ENCODE results near the gene TMEM130. TPM values are rescaled to one million over a fixed set of nuclear protein-coding genes. Genes with fewer than 3 reads are reported as not detected.

TMEM130 gene
- polyA plus RNA-seq, 3 donors, result 0.05 TPM; not detected in 2

- Histone ChIP-seq H3K9me3 (replicated peaks in 1 of 2; ENCODE audit: control insufficient read depth in 1 of 2, insufficient read depth in 1 of 2, low read length in 2 of 2) (no peaks in the 10 kb centered on the region), H3K4me2 (replicated peaks; ENCODE audit: extremely low read depth, low read length, poor library complexity, severe bottlenecking) (peak within 1 kb of the TSS; percentile 99), H3K36me3 (replicated peaks in 1 of 2; ENCODE audit: control insufficient read depth in 1 of 2, insufficient read depth in 2 of 2, low read length in 2 of 2) (peaks cover 15 to 29% of the 10 kb centered on the region in 2 donors), H3K9ac (ENCODE audit: insufficient read depth, low read length, poor library complexity, severe bottlenecking) (peak within 1 kb of the TSS; percentile 93), H4K20me1 (ENCODE audit: insufficient read depth, low read length) (peaks cover 11% of the 10 kb centered on the region), H3K4me3 (replicated peaks in 1 of 3; ENCODE audit: low read depth in 2 of 3, low read length in 3 of 3) (peak within 1 kb of the TSS; percentile 88 to 97 (median 89)), H3K27me3 (ENCODE audit: control insufficient read depth in 2 of 2, insufficient read depth in 2 of 2, low read length in 2 of 2) (no peaks in the 10 kb centered on the region), H3K79me2 (ENCODE audit: insufficient read depth, low read length) (peaks cover 29% of the 10 kb centered on the region), H2AFZ (ENCODE audit: insufficient read depth, low read depth, low read length, poor library complexity, severe bottlenecking) (peak within 1 kb of the TSS; percentile 97), H3K4me1 (ENCODE audit: control insufficient read depth in 1 of 2, insufficient read depth in 2 of 2, low read length in 2 of 2) (peaks cover 16 to 22% of the 10 kb centered on the region in 2 donors), H3K27ac (ENCODE audit: low read depth in 1 of 2, low read length in 2 of 2) (peak within 1 kb of the TSS; percentile 29 to 88)
- H3K27ac Mint-ChIP-seq, result peak within 1 kb of the TSS; percentile 18 to 94 (median 81)
- H3K9me3 Mint-ChIP-seq, result no peaks in the 10 kb centered on the region
- peak; percentile 55 to 71 (median 64) for DNase-seq
- peak within 1 kb of the TSS; percentile 91 to 93 for H3K4me3 Mint-ChIP-seq
- 0% methylated on average over 109 of the region's 113 CpGs for WGBS (ENCODE audit: insufficient coverage)
- peaks cover 20 to 29% of the 10 kb centered on the region in 2 donors for H3K36me3 Mint-ChIP-seq
- peaks cover 16% of the 10 kb centered on the region for H3K4me1 Mint-ChIP-seq
- H3K27me3 Mint-ChIP-seq (ENCODE audit: low read depth in 3 of 3), result peaks cover 10 to 16% (median 13%) of the 10 kb centered on the region in 3 donors
- intact Hi-C loops (cut with micrococcal nuclease), result loop anchor here in 1 of 2 donors (10.0 kb wide), 1 partner anchor 446 kb away; the partner anchor contains the start of gene ARPC1A
- TF ChIP-seq CTCF (IDR thresholded peaks at IDR 0.05), result peak; percentile 100
Measured at GRCh38 chr7:98878365-98879197, 8.8 kb upstream of the TMEM130 start, which contains the start of gene TRRAP. TSS of gene TRRAP (plus strand) at chr7:98878532. CDS start at chr7:98881151, 2,619 bp downstream.

GRCh38 chr7:98877692-98878364 lies 8.0 kb upstream of the TMEM130 start:
- H3K4me1 ChIP-seq (ENCODE audit: control insufficient read depth in 1 of 2, insufficient read depth in 2 of 2, low read length in 2 of 2), result peaks cover 16 to 22% of the 10 kb centered on the region in 2 donors
- peaks cover 11% of the 10 kb centered on the region for H4K20me1 ChIP-seq (ENCODE audit: insufficient read depth, low read length)
- H3K9me3 Mint-ChIP-seq, result no peaks in the 10 kb centered on the region
- H2AFZ ChIP-seq (ENCODE audit: insufficient read depth, low read depth, low read length, poor library complexity, severe bottlenecking), result peak overlapping the region; percentile 97
- no peaks in the 10 kb centered on the region for H3K27me3 ChIP-seq (ENCODE audit: control insufficient read depth in 2 of 2, insufficient read depth in 2 of 2, low read length in 2 of 2)
- peak overlapping the region; percentile 53 to 97 (median 88) for H3K4me3 ChIP-seq (replicated peaks in 1 of 3; ENCODE audit: low read depth in 2 of 3, low read length in 3 of 3)
- peak overlapping the region; percentile 93 for H3K9ac ChIP-seq (ENCODE audit: insufficient read depth, low read length, poor library complexity, severe bottlenecking)
- H3K4me2 ChIP-seq (replicated peaks; ENCODE audit: extremely low read depth, low read length, poor library complexity, severe bottlenecking), result peak overlapping the region; percentile 99
- peaks cover 9 to 21% of the 10 kb centered on the region in 2 donors for H3K36me3 ChIP-seq (replicated peaks in 1 of 2; ENCODE audit: control insufficient read depth in 1 of 2, insufficient read depth in 2 of 2, low read length in 2 of 2)
- H3K79me2 ChIP-seq (ENCODE audit: insufficient read depth, low read length), result peaks cover 29% of the 10 kb centered on the region
- no peak for TF ChIP-seq CTCF (IDR thresholded peaks at IDR 0.05)
- 38% methylated on average over 17 of the region's 18 CpGs for WGBS (ENCODE audit: insufficient coverage)
- peak overlapping the region in 2 of 7 donors; percentile 30 to 59 for H3K27ac Mint-ChIP-seq
- peak overlapping the region in 1 of 2 donors; percentile 88 for H3K27ac ChIP-seq (ENCODE audit: low read depth in 1 of 2, low read length in 2 of 2)
- intact Hi-C loops (cut with micrococcal nuclease), result loop anchor here in 1 of 2 donors (10.0 kb wide), 1 partner anchor 447 kb away; the partner anchor contains the start of gene ARPC1A
- no peaks in the 10 kb centered on the region for H3K9me3 ChIP-seq (replicated peaks in 1 of 2; ENCODE audit: control insufficient read depth in 1 of 2, insufficient read depth in 1 of 2, low read length in 2 of 2)
- peaks cover 10 to 16% (median 13%) of the 10 kb centered on the region in 3 donors for H3K27me3 Mint-ChIP-seq (ENCODE audit: low read depth in 3 of 3)
- peak overlapping the region; percentile 65 to 71 for H3K4me3 Mint-ChIP-seq
- H3K36me3 Mint-ChIP-seq, result peaks cover 14 to 23% of the 10 kb centered on the region in 2 donors
- peaks cover 16% of the 10 kb centered on the region for H3K4me1 Mint-ChIP-seq
- DNase-seq, result no peak
